Hair follicle dermal papilla cell (primary cell): ENCODE results near the gene ZFP28. TPM values are rescaled to one million over a fixed set of nuclear protein-coding genes. Genes with fewer than 3 reads are reported as not detected.

Source experiments
- total RNA-seq: library from RNA; depleted of rRNA; stranded (reverse); fragments of >200 nt; gene quantifications from 2 replicates; pipeline ENCODE4 v1.2.3, GENCODE V29; 2012

Gene ZFP28
- total RNA-seq = 13.5 and 14.1 TPM in 2 replicates

GRCh38 chr19:56538761-56539263, at the start of gene ZFP28:
ZFP28 (plus strand) TSS chr19:56538948; CDS start chr19:56539019, 71 bp downstream.

GRCh38 chr19:56507446-56508289, 31.1 kb upstream of the ZFP28 start, which contains the start of gene ZNF471:
ZNF471 (plus strand) TSS chr19:56507855; CDS start chr19:56511572, 3,717 bp downstream.

GRCh38 chr19:56567274-56568120, 28.7 kb downstream of the ZFP28 start, which contains the start of gene ZNF470:
ZNF470 (plus strand) TSS chr19:56567468; CDS start chr19:56570312, 2,844 bp downstream.

GRCh38 chr19:56594783-56595547, 56.2 kb downstream of the ZFP28 start, which contains the start of gene ZNF71:
ZNF71 (plus strand) TSS chr19:56595302; CDS start chr19:56601559, 6,257 bp downstream.

Other genes with a start within 250 kb of the ZFP28 start
- 7.5 and 7.8 TPM in 2 replicates for gene ZSCAN5A, start 224.1 kb upstream of the ZFP28 start, total RNA-seq
- gene ZNF582, start 145.4 kb upstream of the ZFP28 start, total RNA-seq = 3.4 and 5.1 TPM in 2 replicates
- gene ZNF583, start 134.6 kb upstream of the ZFP28 start, total RNA-seq = 7.2 and 11.8 TPM in 2 replicates
- gene ZNF667, start 61.6 kb upstream of the ZFP28 start, total RNA-seq = 3.9 and 4.9 TPM in 2 replicates
- gene ZNF471, start 31.1 kb upstream of the ZFP28 start, total RNA-seq = 3.6 and 5.2 TPM in 2 replicates
- 6.0 and 7.3 TPM in 2 replicates for gene ZNF470, start 28.5 kb downstream of the ZFP28 start, total RNA-seq
- gene ZNF71, start 56.4 kb downstream of the ZFP28 start, total RNA-seq = 11.5 and 13.1 TPM in 2 replicates
- gene SMIM17, start 104.2 kb downstream of the ZFP28 start, total RNA-seq = 0.36 and 0.81 TPM in 2 replicates
- gene ZNF835, start 132.8 kb downstream of the ZFP28 start, total RNA-seq = 0.49 and 0.97 TPM in 2 replicates